GM19099 (cell line): ENCODE measurements around the gene RPS19.

ENCODE experiments used
- POLR2A ChIP-seq: IDR thresholded peaks from 3 replicates; pipeline ENCODE4 v1.6.1; 2011; ENCODE audit warnings: low read depth; ENCODE audit not compliant: insufficient read length; ENCODE audit errors: extremely low read depth

Gene RPS19

GRCh38 chr19:41910992-41911888, 51.2 kb downstream of the RPS19 start:
- TF ChIP-seq POLR2A, result no peak

- TF ChIP-seq POLR2A, result no peak
These were observed 52.1 kb downstream of the RPS19 start for GRCh38 chr19:41911889-41912731.

- TF ChIP-seq POLR2A, result no peak
These were observed 53.0 kb downstream of the RPS19 start for GRCh38 chr19:41912899-41913537.

DNA sequence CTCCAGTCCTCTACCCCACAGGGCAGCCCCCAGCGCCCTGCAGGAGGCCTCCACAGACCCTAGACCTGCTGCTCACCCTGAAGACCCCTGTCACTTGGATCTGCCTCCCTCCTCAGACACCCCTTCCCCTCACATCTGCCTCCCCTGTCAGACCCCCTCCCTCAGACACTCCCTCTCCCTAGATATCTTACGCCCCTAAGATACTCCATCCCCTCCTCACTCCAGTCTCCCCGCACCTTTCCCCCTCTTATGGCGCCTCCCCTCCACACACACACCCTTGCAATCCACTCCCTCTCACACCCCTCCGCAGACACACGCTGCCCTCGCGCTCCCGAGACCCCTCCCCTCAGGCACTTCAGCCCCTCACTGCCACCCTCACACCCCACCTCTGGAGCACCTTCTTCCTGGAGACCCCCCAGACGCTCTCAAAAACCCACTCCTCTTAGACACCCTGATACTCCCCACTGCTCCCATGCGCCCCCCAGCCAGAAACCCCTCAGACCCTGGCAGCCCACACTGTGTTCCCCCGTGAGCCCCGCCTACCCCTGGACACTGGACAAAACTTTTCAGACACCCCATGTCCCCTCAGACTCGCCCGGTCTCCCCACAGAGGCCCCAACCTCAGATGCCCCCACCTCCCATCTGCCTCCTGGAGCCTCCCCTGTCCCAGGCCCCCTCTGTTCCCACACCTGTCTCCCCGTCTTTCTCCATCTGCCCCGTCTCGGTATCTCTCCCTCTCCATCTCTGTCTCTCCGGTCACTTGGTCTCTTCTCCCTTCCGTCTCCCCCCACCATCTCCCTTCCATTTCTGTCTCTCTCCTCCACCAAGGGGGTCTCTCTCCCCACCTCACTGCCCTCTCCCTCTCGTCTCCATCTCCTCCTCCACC, 53.7 kb downstream of the RPS19 start:
- TF ChIP-seq POLR2A, result no peak

DNA sequence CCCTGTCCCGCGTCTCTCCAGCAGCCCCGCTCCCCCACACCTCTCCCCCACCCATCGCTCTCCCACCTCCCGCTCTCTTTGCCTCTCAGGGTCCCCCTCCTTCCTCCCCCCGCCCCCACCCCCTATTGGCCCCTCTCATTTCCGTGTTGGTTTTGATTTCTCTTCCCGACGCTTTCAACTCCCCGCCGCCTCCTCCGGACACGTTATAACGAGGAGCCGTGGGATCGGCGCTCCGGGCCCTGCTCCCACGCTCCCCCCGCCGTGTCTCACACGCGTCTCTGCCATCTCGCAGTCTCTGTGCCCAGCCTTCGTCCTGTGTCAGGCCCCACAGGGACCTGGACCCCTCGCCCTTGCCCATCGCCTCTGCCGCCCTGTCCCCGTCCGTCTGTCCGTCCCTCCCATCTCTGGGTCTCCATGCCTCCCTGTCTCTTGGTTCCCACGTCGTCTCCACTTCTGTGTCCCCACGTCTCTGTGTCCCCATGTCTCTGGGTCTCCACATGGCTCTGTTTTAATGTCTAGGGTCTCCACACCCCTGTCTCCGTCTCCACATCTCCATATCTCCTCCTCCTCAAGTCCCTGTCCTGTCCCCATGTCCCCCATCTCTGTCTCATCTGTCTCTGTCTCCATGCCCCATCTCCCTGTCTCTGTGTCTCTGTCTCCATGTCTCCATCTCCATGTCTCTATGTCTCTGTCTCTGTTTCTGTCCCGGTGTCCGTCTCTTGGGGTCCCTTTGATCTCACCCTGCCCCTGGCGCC, 55.1 kb downstream of the RPS19 start:
- TF ChIP-seq POLR2A, result no peak

GRCh38 chr19:41915776-41916414, 55.8 kb downstream of the RPS19 start:
- no peak for TF ChIP-seq POLR2A

DNA sequence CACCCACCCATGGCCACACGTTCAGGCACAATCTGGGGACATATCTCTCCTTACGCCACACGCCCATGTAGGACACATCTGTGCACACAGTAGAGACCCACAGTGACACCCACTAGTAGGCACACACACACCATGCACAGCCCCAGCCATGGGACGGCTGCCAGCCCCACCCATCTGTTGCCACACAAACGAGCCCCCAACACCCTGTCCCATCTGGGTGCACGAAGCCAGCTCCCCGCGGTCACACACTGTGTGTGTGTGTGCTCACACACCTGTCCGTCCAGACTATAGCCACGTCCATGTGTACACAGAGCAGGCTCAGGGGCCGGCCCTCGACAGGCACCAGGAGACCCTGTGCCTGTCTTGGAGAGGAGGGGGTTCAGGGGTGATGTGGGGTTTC, 57.6 kb downstream of the RPS19 start:
- TF ChIP-seq POLR2A, result no peak

- no peak for TF ChIP-seq POLR2A
These were observed 58.0 kb downstream of the RPS19 start for GRCh38 chr19:41918095-41918494.

- TF ChIP-seq POLR2A, result no peak
These were observed 58.7 kb downstream of the RPS19 start for GRCh38 chr19:41918653-41919244.

GRCh38 chr19:41919948-41920712, 60.1 kb downstream of the RPS19 start:
- TF ChIP-seq POLR2A, result no peak

DNA sequence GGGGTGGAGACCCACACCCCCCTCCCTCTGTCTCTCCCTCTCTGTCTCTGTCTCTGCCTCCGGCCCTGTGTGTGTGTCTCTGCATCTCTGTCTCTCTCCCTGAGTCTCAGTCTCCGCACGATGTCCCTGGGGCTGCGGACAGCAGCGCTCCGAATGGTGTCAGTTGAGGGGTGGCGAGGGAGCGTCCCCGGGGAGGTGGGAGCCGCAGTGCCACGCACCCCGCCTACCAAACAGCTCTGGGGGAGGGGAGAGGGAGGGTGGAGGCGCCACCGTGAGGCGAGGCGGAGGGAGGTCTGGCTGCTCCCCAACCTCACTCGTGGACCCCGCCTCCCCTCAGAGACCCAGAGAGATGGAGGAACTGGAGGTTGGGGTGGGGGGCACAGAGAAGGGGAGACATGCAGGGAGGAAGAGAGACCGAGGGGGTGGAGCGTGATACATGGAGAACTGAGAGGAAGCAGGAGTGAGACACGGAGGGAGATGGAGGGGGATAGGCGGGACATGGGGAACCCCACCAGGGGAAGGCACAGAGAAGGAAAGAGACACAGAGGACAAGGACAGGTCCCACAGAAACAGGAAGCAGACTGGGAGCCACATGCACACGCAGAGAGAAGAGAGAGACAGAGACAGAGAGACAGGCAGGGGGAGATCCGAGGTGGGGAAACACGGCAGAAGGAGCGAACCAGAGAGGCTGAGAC, 61.0 kb downstream of the RPS19 start:
- no peak for TF ChIP-seq POLR2A
